IMR-90 (cell line): Measurements from ENCODE around the gene ZNF524. TPM values are rescaled to one million over a fixed set of nuclear protein-coding genes. Genes with fewer than 3 reads are reported as not detected.

Source experiments
- ATAC-seq: fragments of 200-7000 bp; cut with Tn5 transposase; 2 replicates; pipeline ENCODE4 v1.9.1; 2020; ENCODE audit warnings: low read depth, mild to moderate bottlenecking, moderate library complexity
- BruUV-seq: library from RNA; stranded (reverse); fragments of 400-500 nt; replicated peaks from 2 replicates; lab custom pipeline; 2021; lab: Mats Ljungman, UMichigan
- CTCF ChIA-PET: fragments of 300-600 bp; formaldehyde crosslinking; extraction: SDS; loops from one replicate; lab custom pipeline; 2021; ENCODE audit warnings: antibody characterized with exemption; lab: Yijun Ruan, JAX
- POLR2A ChIA-PET: fragments of 300-600 bp; sonication (Branson Sonifier 250); formaldehyde crosslinking; loops from one replicate; lab custom pipeline; 2022; ENCODE audit warnings: antibody characterized with exemption; ENCODE audit not compliant: unreplicated experiment; lab: Charles Lee
- DNase-seq: peaks from one replicate; pipeline ENCODE4 v3.0.0; 2013
- H2AFZ ChIP-seq: replicated peaks from 2 replicates; pipeline ENCODE3; 2013; ENCODE audit warnings: low read length, mild to moderate bottlenecking; ENCODE audit not compliant: poor library complexity
- H2AK5ac ChIP-seq: 2 replicates; pipeline ENCODE4 v1.6.1; 2013; ENCODE audit warnings: low read depth, low read length, inconsistent platforms
- H2AK9ac ChIP-seq: replicated peaks from 2 replicates; pipeline ENCODE3; 2013; ENCODE audit warnings: mild to moderate bottlenecking, low read depth, low read length, moderate library complexity; ENCODE audit not compliant: poor library complexity
- H2BK120ac ChIP-seq: 2 replicates; pipeline ENCODE4 v1.6.1; 2013; ENCODE audit warnings: low read depth, low read length, inconsistent platforms
- H2BK15ac ChIP-seq: 3 replicates; pipeline ENCODE4 v1.6.1; 2013; ENCODE audit warnings: low read depth, low read length, inconsistent platforms
- H2BK20ac ChIP-seq: 2 replicates; pipeline ENCODE4 v1.6.1; 2013; ENCODE audit warnings: low read depth, mild to moderate bottlenecking, inconsistent platforms, low read length, moderate library complexity
- H2BK5ac ChIP-seq: 2 replicates; pipeline ENCODE4 v1.6.1; 2013; ENCODE audit warnings: mild to moderate bottlenecking, low read depth, low read length, inconsistent platforms; ENCODE audit not compliant: poor library complexity, severe bottlenecking
- H3K14ac ChIP-seq: replicated peaks from 2 replicates; pipeline ENCODE4 v1.6.1; 2013; ENCODE audit warnings: low read depth, low read length, inconsistent platforms
- H3K18ac ChIP-seq: 2 replicates; pipeline ENCODE4 v1.6.1; 2013; ENCODE audit warnings: low read depth, low read length, control low read depth
- H3K23ac ChIP-seq: 2 replicates; pipeline ENCODE4 v1.6.1; 2013; ENCODE audit warnings: low read depth, low read length, inconsistent platforms
- H3K27ac ChIP-seq: 2 replicates; pipeline ENCODE4 v1.5.1; 2013; ENCODE audit warnings: mild to moderate bottlenecking, control low read depth, low read length; ENCODE audit not compliant: insufficient read depth
- H3K27me3 ChIP-seq: 2 replicates; pipeline ENCODE4 v1.6.1; 2013; ENCODE audit warnings: low read length; ENCODE audit not compliant: control insufficient read depth, insufficient read depth
- H3K36me3 ChIP-seq: 2 replicates; pipeline ENCODE4 v1.6.1; 2013; ENCODE audit warnings: low read length, mixed read lengths; ENCODE audit not compliant: control insufficient read depth, insufficient read depth
- H3K4ac ChIP-seq: 2 replicates; pipeline ENCODE4 v1.6.1; 2013; ENCODE audit warnings: low read depth, low read length, inconsistent platforms
- H3K4me1 ChIP-seq: 2 replicates; pipeline ENCODE4 v1.6.1; 2013; ENCODE audit warnings: low read length, mixed read lengths; ENCODE audit not compliant: control insufficient read depth, insufficient read depth
- H3K4me2 ChIP-seq: 2 replicates; pipeline ENCODE4 v1.6.1; 2013; ENCODE audit warnings: low read depth, mild to moderate bottlenecking, control low read depth, low read length, moderate library complexity
- H3K4me3 ChIP-seq: 2 replicates; pipeline ENCODE4 v1.5.1; 2013; ENCODE audit warnings: low read depth, mild to moderate bottlenecking, control low read depth, low read length, moderate library complexity; ENCODE audit not compliant: insufficient read depth
- H3K56ac ChIP-seq: 2 replicates; pipeline ENCODE4 v1.6.1; 2013; ENCODE audit warnings: low read length, inconsistent platforms; ENCODE audit not compliant: insufficient read depth; ENCODE audit errors: extremely low read depth
- H3K79me1 ChIP-seq, 2 experiments: 2 replicates each; pipeline ENCODE4 v1.6.1; 2013; ENCODE audit warnings: low read length in 2 of 2, inconsistent platforms in 1 of 2, low read depth in 1 of 2
- H3K9ac ChIP-seq: 2 replicates; pipeline ENCODE4 v1.6.1; 2013; ENCODE audit warnings: low read depth, low read length, control low read depth
- H3K9me1 ChIP-seq: 2 replicates; pipeline ENCODE4 v1.6.1; 2013; ENCODE audit warnings: low read length, inconsistent platforms; ENCODE audit not compliant: insufficient read depth
- H3K9me3 ChIP-seq: 2 replicates; pipeline ENCODE4 v1.6.1; 2013; ENCODE audit warnings: low read length; ENCODE audit not compliant: control insufficient read depth, insufficient read depth
- H4K20me1 ChIP-seq: 2 replicates; pipeline ENCODE4 v1.6.1; 2013; ENCODE audit warnings: low read length, inconsistent platforms; ENCODE audit not compliant: insufficient read depth
- H4K5ac ChIP-seq: 2 replicates; pipeline ENCODE4 v1.6.1; 2013; ENCODE audit warnings: mild to moderate bottlenecking, low read depth, low read length, control low read depth
- H4K8ac ChIP-seq, 2 experiments: 2 replicates each; pipeline ENCODE4 v1.6.1; 2013; ENCODE audit warnings: low read depth in 2 of 2, low read length in 2 of 2, control low read depth in 1 of 2, inconsistent platforms in 1 of 2
- H4K91ac ChIP-seq: 2 replicates; pipeline ENCODE4 v1.6.1; 2013; ENCODE audit warnings: low read depth, low read length, inconsistent platforms; ENCODE audit not compliant: insufficient read depth
- BHLHE40 ChIP-seq: fragments of 150-350 bp; IDR thresholded peaks from 2 replicates; pipeline ENCODE4 v1.6.1; 2016; ENCODE audit warnings: mild to moderate bottlenecking, low read depth, low read length
- CHD1 ChIP-seq: IDR thresholded peaks from 2 replicates; pipeline ENCODE4 v1.6.1; 2012; ENCODE audit warnings: low read depth, low read length, improper control_type of control experiment
- CTCF ChIP-seq: conservative IDR thresholded peaks from 2 replicates; pipeline ENCODE4 v1.5.1; 2012; ENCODE audit warnings: mild to moderate bottlenecking, low read depth, low read length, improper control_type of control experiment
- FOS ChIP-seq: fragments of 150-350 bp; IDR thresholded peaks from 2 replicates; pipeline ENCODE4 v1.6.1; 2016; ENCODE audit warnings: low read depth, low read length
- MAFK ChIP-seq: IDR thresholded peaks from 2 replicates; pipeline ENCODE4 v1.6.1; 2012; ENCODE audit warnings: low read depth, low read length, improper control_type of control experiment
- MAZ ChIP-seq: IDR thresholded peaks from 2 replicates; pipeline ENCODE4 v1.6.1; 2012; ENCODE audit warnings: low read depth, mild to moderate bottlenecking, low read length, improper control_type of control experiment, moderate library complexity, borderline replicate concordance
- MXI1 ChIP-seq: IDR thresholded peaks from 2 replicates; pipeline ENCODE4 v1.6.1; 2012; ENCODE audit warnings: low read depth, mild to moderate bottlenecking, low read length, moderate library complexity, borderline replicate concordance
- NFE2L2 ChIP-seq: fragments of 150-350 bp; IDR thresholded peaks from 2 replicates; pipeline ENCODE4 v1.6.1; 2016; ENCODE audit warnings: low read depth, mild to moderate bottlenecking, low read length
- POLR2A ChIP-seq: IDR thresholded peaks from 2 replicates; pipeline ENCODE4 v1.6.1; 2012; ENCODE audit warnings: mild to moderate bottlenecking, low read depth, low read length
- RAD21 ChIP-seq: IDR thresholded peaks from 2 replicates; pipeline ENCODE4 v1.6.1; 2012; ENCODE audit warnings: low read length, improper control_type of control experiment
- RFX5 ChIP-seq: IDR thresholded peaks from 2 replicates; pipeline ENCODE4 v1.8.0; 2012; ENCODE audit warnings: low read depth, mild to moderate bottlenecking, low read length, moderate library complexity
- USF2 ChIP-seq: fragments of 150-350 bp; IDR thresholded peaks from 2 replicates; pipeline ENCODE4 v1.6.1; 2017; ENCODE audit warnings: mild to moderate bottlenecking, antibody characterized with exemption, low read length, low read depth
- WGBS, 2 experiments: methylation state at CpG; one replicate each; pipeline versions ENCODE4 v1.1.5 to v1.1.7; 2013; ENCODE audit warnings: missing lambda C conversion rate in 2 of 2; ENCODE audit not compliant: insufficient read length in 1 of 2; ENCODE audit errors: extremely low coverage in 2 of 2; 5-methylcytosine and 5-hydroxymethylcytosine counted together
- dilution Hi-C: fragments of 300-500 bp; cut with HindIII; formaldehyde crosslinking; loops from one replicate; pipeline ENCODE4 v1.14.3; 2018; ENCODE audit warnings: low sequenced_read_pairs; ENCODE audit not compliant: unreplicated experiment
- in situ Hi-C: fragments of 300-500 bp; cut with MboI; formaldehyde crosslinking; loops from 3 replicates; pipeline ENCODE4 v1.14.3; 2019; ENCODE audit warnings: low sequenced_read_pairs, inconsistent platforms, mixed read lengths
- intact Hi-C: fragments of 100-400 bp; cut with micrococcal nuclease; formaldehyde crosslinking; loops from 2 replicates; pipeline ENCODE4 v1.10.0; 2022
- polyA plus RNA-seq, 3 experiments: library from polyadenylated mRNA; depleted of rRNA; stranded (reverse); fragments of >200 nt; gene quantifications; 2 replicates each; pipeline ENCODE4 v1.2.3, GENCODE V29; 2012; ENCODE audit warnings: low replicate concordance in 1 of 3
- total RNA-seq: library from RNA; depleted of rRNA; stranded (reverse); fragments of >200 nt; gene quantifications from 2 replicates; pipeline ENCODE4 v1.2.3, GENCODE V29; 2012
- TF ChIP-seq, protein P1 (sequence below): fragments of 150-350 bp; IDR thresholded peaks from 2 replicates; pipeline ENCODE4 v1.6.1; 2016; ENCODE audit warnings: low read depth, mild to moderate bottlenecking, low read length, moderate library complexity, borderline replicate concordance

Gene ZNF524
- total and polyA plus RNA-seq, 2 of the 4 experiments (the other 2 are of a cell fraction), result 2.3 to 6.6 TPM

- Histone ChIP-seq H2BK120ac (no peak overlapping the region), H3K23ac (peak overlapping the region; percentile 64; the same call in 1 of the 2 replicates), H3K4me3 (no peak overlapping the region), H3K4me1 (no peaks in the 10 kb centered on the region), H4K91ac (no peak overlapping the region), H3K27me3 (peaks cover 12% of the 10 kb centered on the region), H2BK20ac (no peak overlapping the region), H4K20me1 (no peaks in the 10 kb centered on the region), H4K5ac (no peak overlapping the region), H2BK15ac (no peak overlapping the region), H3K9me1 (no peaks in the 10 kb centered on the region), H2AK5ac (no peak overlapping the region), H3K4me2 (no peak overlapping the region), H4K8ac (no peak overlapping the region), H3K27ac (no peak overlapping the region), H3K36me3 (no peaks in the 10 kb centered on the region), H3K79me1 (no peaks in the 10 kb centered on the region), H2AFZ (peak overlapping the region; percentile 63), H3K14ac (no peak overlapping the region), H3K4ac (no peak overlapping the region), H2AK9ac (peak overlapping the region; percentile 71), H3K18ac (no peak overlapping the region), H2BK5ac (no peak overlapping the region), H3K9me3 (no peaks in the 10 kb centered on the region), H3K9ac (no peak overlapping the region), H3K56ac (no peak overlapping the region)
- dilution Hi-C loops, result no loop called here
- in situ Hi-C loops, result no loop called here
- BruUV-seq, result no TSS peak
- intact Hi-C loops, result no loop called here
- DNase-seq (no peak), ATAC-seq (no peak)
- POLR2A ChIA-PET, result no interaction called here
- TF ChIP-seq USF2, result no peak
- TF ChIP-seq MAFK, result no peak
- no peak for TF ChIP-seq POLR2A
- TF ChIP-seq, protein P1, sequence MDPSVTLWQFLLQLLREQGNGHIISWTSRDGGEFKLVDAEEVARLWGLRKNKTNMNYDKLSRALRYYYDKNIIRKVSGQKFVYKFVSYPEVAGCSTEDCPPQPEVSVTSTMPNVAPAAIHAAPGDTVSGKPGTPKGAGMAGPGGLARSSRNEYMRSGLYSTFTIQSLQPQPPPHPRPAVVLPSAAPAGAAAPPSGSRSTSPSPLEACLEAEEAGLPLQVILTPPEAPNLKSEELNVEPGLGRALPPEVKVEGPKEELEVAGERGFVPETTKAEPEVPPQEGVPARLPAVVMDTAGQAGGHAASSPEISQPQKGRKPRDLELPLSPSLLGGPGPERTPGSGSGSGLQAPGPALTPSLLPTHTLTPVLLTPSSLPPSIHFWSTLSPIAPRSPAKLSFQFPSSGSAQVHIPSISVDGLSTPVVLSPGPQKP, result no peak
- no peak for TF ChIP-seq BHLHE40
- TF ChIP-seq MAZ, result no peak
- TF ChIP-seq CTCF, result no peak
- no peak for TF ChIP-seq MXI1
- TF ChIP-seq FOS, result no peak
- no peak for TF ChIP-seq NFE2L2
- TF ChIP-seq CHD1, result no peak
- TF ChIP-seq RFX5, result no peak
- no peak for TF ChIP-seq RAD21
- WGBS, 2 experiments, result 39% methylated on average over 3 of the region's 9 CpGs; no CpG with 5 or more reads in 1 of the 2 experiments
- CTCF ChIA-PET, result no interaction called here
Observed at GRCh38 chr19:55566823-55567222, 33.3 kb upstream of the ZNF524 start.
